ENCODE measurements around the gene TMEM131L.

The TMEM131L gene

DNA sequence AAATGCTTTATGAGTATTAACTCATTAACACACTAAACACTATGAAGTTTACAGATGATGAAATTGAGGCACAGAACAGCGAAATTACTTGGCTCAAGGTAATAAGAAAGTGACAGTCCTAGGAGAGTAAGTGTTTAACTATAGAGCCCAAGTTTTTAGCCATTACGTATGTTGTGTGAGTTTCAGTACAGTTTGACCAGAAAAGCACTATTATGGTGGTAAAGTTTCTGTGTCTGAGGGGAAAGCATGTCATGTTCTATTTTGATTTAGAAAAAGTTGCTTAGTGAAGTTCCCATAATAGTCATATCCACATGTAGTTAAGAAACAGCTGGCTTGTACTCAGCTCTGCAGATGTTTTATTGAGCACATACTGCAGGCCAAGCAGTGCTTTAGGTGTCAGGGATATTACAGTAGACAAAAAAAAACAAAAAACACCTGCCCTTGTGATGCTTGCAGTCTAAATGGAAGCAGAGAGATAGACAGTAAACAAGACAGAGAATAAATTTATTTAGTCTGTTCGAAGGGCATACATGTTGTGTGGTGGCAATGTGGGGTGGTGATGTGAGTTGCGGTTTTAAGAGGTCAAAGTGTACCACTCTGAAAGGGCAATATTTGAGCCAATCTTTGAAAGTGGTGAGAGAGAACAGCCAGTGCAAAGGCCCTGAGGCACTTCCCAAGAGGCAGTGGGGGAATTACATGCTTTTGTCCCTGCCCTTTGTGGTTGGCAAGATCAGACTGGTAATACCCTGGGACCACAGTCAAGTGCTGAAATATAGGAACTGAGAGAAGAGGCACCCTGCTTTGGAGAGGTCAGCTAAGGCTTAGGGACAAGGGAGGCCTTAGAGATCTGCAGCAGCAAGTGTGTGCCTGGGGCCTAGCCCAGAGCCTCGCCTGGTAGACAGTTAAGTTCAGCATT is 6.2 kb downstream of the TMEM131L start:
- no peak for DNase-seq (ENCODE audit: low read depth)

- DNase-seq (ENCODE audit: low read depth), result no peak
These were observed 8.1 kb downstream of the TMEM131L start for GRCh38 chr4:153474251-153474650.

- DNase-seq (ENCODE audit: low read depth), result no peak
These were observed 10.8 kb downstream of the TMEM131L start for GRCh38 chr4:153476829-153477574.

DNA sequence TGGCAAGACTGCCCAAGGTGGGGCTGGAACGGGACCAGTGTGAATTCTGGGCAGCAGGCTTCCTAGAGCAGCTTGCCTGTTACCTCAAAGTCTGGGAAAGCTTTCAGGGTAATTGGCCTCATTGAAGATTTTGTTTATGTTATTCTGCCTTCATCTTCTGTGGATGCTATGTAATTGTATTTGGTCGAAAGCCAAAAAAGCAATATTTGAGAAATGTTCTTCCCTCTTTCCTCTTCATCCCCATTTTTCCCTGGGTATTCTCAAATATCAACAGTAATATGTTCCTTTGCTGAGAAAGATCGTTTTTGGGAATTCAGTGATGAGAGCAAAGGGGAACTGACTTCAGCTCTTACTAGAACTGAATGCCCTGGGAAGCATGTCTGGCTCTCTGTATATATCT is 12.9 kb downstream of the TMEM131L start:
- no peak for DNase-seq (ENCODE audit: low read depth)

DNA sequence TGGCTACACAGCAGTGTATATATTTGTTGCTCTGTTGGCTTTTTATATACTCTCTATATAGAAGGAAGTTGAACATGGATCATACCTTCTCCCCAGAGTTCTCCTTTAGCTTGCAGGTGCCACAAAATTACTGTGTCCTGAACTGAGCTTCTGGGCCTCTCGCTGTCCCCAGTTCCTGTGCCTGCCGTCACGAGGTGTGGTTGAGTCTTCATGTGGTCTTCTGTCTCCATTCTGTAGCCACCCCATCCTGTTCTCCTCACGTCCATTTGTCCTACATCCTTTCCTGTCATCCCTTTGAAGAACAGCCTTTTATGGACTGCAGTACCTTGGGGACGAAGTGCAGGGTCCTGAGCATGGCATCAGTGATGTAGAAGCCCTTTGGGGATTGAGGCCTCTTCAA is 14.5 kb downstream of the TMEM131L start:
- no peak for DNase-seq (ENCODE audit: low read depth)

GRCh38 chr4:153481478-153481877 is 15.3 kb downstream of the TMEM131L start:
- no peak for DNase-seq (ENCODE audit: low read depth)

GRCh38 chr4:153483432-153484418 is 17.6 kb downstream of the TMEM131L start:
- DNase-seq (ENCODE audit: low read depth), result no peak

DNA sequence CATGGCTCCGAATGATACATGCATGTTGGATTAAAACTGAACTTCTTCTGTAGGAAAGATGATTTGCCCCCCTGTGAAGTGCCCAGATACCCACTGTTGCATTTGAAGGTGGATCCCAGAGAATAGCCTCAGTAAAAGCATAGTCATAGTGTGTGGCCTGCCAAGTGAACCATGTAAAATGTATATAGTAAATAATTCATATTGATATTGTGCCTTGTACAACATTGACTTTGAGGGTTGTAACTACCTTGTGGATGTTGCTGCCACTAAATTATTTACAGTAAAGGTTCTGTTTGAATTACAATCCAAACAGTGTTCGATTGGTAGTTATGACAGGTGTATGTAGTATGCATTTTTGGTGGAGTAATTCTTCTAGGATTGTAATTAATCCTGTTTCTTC is 19.2 kb downstream of the TMEM131L start:
- DNase-seq (ENCODE audit: low read depth), result no peak

DNA sequence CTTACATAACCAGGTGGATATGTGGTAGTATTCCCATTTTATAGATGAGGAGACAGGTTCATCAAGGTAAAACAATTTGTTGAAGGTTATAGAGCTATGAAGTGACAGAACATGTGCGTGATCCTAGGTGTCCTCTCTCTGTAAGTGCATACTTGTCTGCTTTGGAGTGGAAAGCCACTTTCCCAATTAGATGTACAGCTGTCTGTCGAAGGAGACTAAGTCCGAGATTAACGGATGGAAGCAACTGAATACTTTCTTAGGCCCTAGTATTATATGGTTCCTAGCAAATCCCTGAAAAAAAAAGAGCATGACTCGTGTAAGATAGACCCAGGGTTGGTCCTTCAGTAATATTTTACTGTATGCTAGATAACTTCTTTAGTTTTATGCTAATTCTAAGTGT is 19.7 kb downstream of the TMEM131L start:
- no peak for DNase-seq (ENCODE audit: low read depth)

DNA sequence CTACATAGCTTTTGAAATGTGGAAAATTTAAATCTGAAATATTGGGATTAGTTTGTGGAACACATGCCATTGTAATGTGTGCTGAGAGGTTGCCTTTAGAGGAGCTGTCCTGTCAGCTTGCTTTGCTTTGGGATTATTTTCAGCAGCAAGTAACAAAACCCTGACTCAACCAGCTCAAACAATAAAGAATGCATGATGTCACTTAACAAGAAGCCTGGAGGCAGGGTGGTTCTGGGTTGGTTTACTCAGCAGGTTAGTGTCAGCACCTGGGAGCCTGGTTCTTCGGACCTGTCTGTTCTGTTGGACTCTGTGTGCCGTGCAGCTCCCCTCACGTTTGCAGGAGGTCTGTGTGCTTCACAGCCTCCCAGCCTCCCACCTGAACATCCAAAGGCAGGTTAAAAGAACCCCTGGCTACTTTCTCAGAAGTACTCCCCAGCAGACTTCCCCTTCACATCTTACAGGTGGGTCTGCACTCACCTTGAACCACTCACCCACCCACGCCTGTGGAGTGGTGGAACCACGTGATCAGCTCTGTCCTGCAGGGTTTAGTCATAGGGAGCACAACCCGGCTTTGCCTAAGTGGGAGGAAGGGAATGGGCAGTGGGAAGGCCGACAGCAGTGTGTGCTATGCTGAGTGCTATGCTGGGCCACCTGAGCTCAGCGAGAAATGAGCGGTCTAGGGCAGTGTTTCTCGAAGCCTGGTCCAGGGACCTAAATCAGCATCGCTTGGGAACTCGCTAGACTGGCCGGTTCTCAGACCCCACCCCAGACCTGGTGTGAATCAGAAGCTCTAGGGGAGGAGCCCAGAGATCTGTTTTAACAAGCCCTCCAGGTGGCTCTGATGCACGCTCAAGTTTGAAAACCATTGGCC is 20.4 kb downstream of the TMEM131L start:
- peak; percentile 50 for DNase-seq (ENCODE audit: low read depth)

- DNase-seq (ENCODE audit: low read depth), result no peak
These were observed 22.1 kb downstream of the TMEM131L start for GRCh38 chr4:153488006-153488891.

DNA sequence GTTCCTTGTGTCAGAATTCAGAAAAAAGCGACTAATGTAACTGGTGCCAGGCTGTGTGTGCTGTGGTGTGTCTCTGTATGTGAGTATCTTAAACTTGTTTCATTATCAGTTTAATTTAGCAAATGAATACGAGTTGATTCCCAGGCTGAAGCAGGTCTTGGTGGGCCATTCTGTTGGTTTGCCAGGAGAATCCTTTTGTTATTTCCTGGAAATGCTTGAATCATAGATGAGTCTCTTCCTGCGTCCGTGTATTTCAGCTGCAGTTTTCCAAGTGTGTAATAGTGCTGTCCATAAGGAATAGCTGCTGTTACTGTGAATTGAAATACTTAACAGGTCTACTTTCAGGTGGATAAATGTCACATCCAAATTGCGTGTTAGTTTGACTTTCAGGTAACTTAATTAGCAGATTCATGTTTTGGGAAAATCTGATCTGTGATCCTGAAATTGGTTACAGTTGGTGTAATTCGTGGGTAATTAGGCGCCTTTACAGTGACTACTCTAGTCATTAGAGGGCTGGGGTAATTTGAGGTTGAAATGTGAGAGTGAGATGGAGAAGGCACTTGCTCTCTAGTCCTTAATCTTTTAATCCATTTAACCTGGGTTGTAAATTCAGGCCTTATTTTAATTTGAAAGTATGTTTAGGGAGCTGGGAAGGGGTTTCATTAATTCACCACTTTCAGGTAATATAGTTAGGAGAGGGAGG is 23.8 kb downstream of the TMEM131L start:
- DNase-seq (ENCODE audit: low read depth), result no peak

GRCh38 chr4:153490985-153491483 is 24.9 kb downstream of the TMEM131L start:
- no peak for DNase-seq (ENCODE audit: low read depth)

DNA sequence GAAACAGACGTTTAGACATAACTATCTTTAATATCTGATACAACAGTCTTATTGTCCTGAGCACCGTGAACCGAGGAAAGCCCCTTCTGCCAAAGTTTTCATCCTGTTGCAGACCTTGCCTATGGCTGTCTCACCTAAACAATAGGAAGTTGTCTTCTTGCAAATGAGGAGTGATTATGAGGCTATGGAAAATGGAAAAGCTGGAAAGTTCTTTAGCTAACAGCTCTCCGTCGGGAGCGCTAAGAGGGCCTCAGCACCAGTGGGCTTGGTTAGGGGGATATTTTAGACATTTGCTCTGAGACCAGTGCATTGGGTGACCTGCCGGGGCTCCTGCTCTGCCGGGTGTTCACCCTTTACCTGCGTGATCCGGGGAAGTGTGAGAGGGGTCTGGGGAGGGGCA is 28.4 kb downstream of the TMEM131L start:
- no peak for DNase-seq (ENCODE audit: low read depth)

DNA sequence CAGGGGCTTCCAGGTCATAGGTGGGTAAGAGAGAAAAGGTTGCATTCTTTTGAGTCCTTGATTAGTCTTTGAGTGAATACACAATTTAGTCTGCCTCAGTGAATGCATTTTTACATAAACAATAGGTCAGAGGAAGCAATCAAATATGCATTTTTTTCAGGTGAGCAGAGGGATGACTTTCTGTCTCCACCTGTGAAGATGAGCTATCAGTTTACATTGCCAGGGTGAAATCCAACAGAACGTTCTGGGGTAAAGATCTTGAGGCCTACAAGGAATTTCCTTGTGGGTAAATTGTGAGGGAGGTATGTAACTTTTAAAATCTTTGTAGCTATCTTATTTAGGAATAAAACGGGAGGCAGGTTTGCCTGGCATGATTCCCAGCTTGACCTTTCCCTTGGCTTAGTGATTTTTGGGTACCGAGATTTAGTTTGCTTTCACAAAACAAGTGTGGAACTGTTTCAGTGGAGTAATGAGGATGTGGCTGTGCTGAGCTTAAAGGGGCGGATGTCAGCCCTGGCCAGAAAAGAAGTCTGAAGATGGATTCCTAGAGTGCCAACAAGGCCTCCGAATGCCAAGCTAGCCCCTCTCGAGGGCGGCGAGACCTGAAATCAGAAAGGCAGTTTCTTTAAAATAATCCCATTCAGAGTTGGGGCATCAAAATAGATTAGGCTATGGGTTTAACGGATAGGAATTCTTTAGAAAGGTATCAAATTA is 29.5 kb downstream of the TMEM131L start:
- no peak for DNase-seq (ENCODE audit: low read depth)

DNA sequence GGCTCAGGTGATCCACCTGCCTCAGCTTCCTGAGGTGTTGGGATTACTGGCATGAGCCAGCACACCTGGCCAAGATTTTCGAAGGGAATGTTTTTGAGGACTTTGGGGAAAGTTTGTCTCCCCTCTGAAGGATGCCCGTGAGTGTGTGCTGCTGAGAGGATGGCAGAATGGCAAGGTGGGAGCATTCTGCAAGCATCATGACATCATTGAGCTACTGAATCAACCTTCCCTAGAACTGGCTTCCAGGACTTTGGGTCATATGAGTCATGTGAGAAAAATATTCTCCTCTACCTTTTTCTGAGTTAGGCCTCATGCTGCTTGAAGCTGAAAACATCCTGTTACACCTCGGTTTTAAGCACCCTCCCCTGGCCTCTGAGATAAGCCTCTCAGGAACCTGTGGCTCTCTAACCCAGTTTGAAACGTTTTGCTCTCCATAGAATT is 31.0 kb downstream of the TMEM131L start:
- DNase-seq (ENCODE audit: low read depth), result no peak

DNA sequence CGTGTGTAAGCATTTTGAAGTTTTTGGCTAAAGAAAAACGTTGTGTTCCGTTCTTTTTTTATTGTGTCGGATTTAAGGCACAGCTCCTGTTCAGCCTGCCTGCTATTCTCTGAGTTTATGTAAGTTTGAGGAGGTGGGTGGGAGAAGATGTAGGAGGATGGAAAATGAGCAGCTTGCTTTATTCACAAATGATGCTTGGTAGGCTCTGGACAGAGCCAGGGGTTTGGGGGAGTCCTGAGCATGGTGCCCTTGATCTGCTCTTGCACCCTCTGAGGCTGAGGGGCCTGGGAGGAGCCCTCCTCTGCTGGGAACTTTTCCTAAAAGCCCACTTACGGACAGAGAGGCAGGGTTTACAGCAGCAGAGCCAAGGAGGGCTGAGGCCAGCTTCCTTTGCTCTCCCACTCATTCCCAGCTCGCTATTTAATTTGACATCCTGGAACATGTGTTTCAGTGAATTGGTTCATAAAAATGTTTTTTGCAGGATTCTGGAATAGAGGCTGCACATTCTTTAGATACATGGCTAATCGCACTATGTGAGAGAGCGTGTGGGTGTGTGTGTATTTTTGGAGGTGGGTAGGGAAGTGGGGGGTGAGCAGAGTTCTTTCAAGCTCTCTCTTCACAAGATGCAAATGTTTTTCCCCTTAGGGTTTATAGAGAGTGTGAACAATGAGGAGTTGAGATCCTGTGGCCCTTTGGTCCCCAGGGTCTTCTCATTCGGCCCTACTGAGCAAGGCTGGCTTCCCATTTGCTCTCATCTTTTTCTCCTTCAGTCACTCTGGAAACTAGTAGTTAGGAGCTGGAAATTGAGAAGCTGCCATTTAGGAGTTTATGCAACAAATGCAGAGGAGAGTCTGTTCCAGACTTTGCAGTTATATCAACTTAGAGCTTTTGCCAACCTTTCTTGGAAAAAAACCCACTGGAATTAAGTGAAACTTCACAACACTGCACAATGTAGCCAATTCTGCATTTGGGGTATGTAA is 32.1 kb downstream of the TMEM131L start:
- no peak for DNase-seq (ENCODE audit: low read depth)
